Measurements from ENCODE around the gene MYOF.
"Not testable (repeated sequence)": the region's sequence is repeated elsewhere in the genome, so short reads cannot be mapped to it uniquely, and the experiment has no call there.

The MYOF gene

GRCh38 chr10:93336678-93337077 is 145.5 kb downstream of the MYOF start:
- no peak for DNase-seq

DNA sequence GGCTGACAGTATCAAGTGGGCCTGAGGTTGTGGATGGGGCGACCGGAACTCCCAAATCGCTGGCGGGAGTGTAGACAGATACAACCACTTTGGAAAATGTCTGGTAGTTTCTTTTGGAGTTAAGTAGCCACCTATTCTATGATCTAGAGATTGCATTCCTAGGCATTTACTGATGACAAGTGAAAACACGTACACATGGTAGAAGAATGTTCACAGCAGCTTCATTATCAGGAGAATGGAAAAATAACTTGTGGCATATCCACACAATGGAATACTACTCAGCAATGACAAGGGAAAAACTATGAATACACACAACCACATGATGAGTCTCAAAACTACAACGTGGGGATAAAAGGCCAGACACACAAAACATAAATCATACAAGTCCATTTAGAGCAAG is 146.0 kb downstream of the MYOF start:
- no peak for DNase-seq

DNA sequence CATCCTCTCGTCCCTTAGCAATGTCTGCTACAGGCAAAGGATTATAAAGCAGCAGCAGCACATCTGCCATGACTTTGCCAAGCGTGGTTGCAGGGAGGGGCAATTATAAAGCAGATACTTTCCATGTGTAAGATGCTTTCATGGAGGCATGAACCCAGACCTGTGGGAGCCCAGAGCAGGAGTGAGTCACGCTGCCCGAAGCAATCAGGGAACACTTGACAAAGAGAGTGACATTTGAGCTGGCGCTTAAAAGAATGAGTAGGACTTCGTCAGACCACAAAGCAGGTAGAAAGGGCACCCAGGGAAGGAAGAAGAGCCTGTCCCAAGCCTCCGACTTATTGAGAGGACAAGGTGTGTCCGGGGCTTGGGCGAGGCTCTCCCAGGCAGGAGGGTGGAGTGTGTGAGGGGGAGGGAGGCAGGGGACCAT is 147.2 kb downstream of the MYOF start:
- no peak for DNase-seq

DNA sequence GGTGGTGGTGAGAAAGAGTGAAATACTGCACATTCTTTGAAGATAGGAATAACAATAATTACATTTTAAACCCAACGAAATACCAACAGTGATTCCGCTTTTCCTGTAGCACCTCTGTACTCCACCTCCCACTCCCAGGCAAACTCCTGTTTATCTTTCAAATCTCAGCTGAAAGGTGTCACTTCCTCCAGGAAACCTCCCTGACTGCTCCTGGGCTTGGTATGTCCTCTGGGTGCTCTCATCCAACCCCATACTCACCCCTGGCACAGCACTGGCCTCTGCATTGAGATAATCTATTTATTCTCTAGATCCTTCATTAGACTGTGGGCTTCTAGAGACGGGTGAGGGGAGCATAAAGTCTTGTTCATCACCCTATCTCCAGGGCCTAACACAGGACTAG is 148.0 kb downstream of the MYOF start:
- no peak for DNase-seq

- DNase-seq: no peak
Measured at GRCh38 chr10:93333278-93333978, 148.7 kb downstream of the MYOF start.

GRCh38 chr10:93330824-93331223 is 151.3 kb downstream of the MYOF start:
- no peak for DNase-seq

GRCh38 chr10:93319896-93320295 is 162.2 kb downstream of the MYOF start:
- DNase-seq: no peak

GRCh38 chr10:93319096-93319495 is 163.0 kb downstream of the MYOF start:
- DNase-seq: no peak

DNA sequence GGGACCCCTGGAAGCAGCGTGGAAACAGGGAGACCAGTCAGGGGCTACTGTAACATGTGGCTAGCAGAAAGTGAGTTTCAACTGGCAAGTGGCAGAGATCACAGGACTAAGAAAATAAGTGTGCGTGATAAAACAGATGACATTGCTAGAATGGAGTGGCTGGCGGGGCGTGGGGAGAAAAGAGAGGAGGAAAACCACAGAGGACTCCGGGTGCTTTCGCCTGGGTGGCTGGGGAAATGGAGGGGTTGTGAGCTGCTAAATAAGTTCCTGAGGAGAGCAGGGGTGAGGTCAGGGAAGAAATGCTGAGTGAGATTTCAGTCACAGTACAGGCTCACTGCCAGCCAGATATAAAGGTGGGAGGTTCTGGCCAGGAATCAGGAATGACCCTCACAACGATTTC is 166.9 kb downstream of the MYOF start:
- no peak for DNase-seq

DNA sequence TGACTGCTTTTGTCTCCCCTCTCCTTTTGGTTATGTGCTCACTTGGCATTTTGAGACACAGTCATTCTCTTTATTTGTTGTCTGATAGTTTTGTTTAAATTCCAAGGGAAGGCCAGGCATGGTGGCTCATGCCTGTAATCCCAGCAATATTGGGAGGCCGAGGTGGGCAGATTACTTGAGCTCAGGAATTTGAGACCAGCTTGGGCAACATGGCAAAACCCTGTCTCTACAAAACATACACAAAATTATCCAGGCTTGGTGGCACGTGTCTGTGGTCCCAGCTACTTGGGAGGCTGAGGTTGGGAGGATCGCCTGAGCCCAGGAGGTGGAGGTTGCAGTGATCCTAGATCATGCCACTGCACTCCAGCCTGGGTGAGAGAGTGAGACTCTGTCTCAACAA is 167.5 kb downstream of the MYOF start:
- DNase-seq: not testable (repeated sequence)

- no peak for DNase-seq
Measured at GRCh38 chr10:93313798-93314197, 168.3 kb downstream of the MYOF start.

DNA sequence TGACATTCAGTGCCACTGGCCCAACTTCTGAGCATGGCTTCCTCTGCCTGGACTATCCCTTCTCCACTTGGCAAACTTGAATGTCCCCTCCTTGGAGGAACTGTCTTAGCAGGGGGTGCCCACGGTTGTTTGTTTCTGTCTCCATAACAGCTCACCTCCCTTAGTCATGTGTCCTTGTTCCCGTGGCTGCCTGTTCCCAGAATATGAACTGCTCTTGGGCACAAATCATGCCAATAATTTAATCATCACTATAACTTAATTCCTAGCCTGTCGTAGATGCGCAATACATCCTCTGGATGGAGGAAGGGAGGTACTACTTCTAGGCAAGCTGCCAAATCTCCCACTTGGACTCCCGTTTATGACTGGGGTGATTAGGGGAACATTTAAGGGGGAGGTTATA is 173.1 kb downstream of the MYOF start:
- no peak for DNase-seq

DNA sequence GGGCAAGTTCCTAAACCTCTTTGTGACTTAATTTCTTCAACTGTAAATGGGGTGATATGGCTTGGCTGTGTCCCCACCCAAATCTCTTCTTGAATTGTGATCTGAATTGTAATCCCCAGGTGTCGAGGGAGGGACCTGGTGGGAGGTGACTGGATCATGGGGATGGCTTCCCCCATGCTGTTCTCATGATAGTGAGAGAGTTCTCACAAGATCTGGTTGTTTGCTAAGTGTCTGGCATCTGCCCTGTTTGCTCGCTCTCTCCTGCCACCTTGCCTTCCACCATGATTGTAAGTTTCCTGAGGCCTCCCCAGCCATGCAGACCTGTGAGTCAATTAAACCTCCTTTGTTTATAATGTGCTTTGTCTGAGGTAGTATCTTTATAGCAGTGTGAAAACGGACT is 177.0 kb downstream of the MYOF start:
- no peak for DNase-seq

GRCh38 chr10:93300981-93301380 is 181.2 kb downstream of the MYOF start:
- DNase-seq: no peak

- no peak for DNase-seq
Measured at GRCh38 chr10:93300288-93300917, 181.7 kb downstream of the MYOF start.

GRCh38 chr10:93299606-93300287 is 182.4 kb downstream of the MYOF start:
- DNase-seq: no peak

DNA sequence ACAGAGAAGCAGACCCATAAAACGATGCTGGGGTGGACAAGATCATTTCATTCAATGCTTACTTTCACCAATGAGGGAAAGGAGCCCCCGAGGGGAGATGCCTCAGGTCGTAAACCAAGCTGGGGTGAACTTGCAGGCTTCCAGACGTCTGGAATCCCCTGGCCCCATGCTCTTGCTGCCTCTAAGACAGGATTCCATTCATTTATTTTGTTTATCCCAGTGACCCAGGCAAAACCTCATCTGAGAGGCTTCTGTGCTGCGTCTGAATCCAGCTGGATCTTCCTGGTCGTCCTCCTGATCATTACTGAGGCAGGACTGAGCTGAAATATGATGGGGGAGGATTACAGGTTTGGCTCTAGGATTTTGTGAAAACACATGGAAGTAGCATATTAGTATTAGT is 182.9 kb downstream of the MYOF start:
- DNase-seq: no peak

DNA sequence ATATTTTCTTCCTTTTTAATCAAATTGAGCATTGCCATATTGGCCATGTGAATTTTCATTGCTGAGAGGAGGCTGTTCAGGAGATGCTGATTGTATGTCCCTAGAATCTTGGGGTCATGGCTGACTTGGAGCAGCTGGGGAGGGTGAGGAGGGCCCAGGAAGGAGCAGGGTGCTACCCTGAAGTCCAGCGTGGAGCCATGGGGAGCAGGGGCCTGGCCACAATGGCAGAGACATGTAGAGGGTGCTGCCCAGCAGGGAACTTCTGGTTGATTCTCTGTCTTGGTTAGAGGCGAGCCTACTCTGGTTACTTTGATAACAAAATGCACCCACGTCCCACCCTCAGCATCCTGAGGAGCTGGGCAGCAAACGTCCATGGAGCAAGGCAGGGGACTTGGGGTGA is 186.0 kb downstream of the MYOF start:
- DNase-seq: no peak

- no peak for DNase-seq
Measured at GRCh38 chr10:93293999-93294398, 188.1 kb downstream of the MYOF start.

DNA sequence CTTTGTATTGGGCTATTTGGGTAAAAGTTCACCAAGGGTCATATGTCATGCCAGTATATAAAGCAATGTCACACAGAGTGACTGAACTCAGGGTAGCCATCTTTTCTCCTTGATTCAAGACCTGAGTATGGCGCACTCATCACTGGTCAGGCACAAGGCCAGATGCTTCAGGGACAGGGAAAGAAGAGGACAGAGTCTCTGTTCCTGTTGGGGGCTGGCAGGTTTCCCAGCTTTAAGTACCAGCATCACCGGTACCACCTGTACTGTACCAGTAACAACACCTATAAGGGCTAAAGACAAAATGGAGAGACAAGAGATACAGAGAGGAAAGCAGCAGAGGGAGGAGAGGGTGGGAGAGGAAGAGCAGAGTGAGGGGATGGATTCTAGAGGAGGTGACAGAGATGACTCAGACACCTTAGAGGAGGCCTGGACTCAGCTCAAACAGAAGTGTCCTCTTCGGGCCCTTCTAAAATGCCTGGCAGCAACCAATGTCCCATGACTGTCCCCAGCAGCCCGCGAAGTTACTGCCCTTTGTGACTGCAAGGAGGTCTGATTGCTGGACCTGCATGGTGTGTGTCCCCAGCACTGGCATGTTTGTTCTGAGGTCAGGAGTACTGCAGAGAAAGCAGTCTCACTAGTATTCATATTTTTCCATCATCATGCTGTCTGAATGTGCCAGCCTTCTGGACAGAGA is 191.3 kb downstream of the MYOF start:
- DNase-seq: no peak

DNA sequence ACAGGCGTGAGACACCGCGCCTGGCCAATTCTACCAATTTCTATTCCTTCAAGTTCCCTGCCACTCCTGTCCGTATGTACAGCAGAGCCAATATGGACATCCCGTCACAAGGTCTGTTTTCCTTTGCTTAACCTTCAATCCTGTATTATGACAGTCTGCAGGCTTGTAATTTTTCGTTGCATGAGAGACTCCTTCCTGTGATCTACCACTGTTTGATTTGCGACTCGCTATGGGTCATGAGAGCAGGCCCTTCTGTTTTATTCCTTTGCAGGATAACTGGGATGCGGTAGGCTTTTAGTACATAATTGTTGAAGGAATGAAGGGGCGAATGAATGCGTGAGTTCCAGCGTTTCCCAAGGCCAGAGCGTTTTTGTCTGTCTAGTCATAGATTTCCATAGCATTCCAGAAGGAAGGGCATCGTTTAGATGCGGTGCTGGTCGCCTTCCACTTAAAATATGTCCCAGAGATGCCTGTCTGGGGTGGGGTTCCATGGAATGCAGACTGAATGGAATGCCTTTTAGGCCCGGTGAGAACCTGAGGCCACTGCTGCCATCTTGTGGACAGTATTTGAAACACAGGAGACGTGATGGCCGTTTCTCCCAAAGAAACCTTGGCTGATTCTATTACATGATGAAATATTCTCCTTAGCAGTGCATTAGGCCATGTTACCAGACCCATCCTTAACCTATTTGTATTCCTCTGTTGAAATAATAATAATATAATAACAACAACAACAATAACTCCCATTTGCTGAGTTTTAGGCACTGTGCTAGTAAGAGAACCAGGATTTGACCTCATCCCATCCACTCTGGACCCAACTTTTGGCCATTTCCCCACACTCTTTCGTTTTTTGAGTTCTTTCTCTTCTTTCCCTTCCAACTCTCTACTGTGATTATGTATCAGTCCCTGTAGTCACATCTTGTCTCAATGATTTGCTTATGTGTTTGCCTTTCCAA is 193.2 kb downstream of the MYOF start:
- DNase-seq: peak in 1 of 2 experiments; percentile 74

- DNase-seq: no peak
Measured at GRCh38 chr10:93287775-93288174, 194.4 kb downstream of the MYOF start.
